ENCODE results near the gene MVP. TPM values are rescaled to one million over a fixed set of nuclear protein-coding genes. Genes with fewer than 3 reads are reported as not detected.

MVP gene
- total RNA-seq, 1 experiment from 2014 or later: 75.1 TPM

DNA sequence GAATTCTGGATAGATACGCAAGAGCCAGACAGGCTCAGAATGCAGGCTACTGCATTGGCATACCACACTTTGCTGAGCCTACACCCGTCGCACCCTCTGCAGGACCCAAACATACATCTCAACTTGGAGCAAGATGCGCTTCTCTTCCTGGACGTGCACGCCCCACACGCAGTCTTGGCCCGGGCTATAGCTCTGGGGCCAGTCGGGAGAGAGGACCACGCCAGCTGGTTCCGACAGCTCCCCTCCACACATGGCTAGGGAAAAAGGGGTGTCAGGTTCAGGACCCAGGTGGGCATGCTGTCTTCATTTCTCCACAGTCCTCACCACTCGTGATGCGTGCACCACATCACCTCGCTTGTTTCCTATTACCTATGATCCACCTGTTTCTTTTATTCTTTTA, 57.9 kb downstream of the MVP start:
- ChIA-PET POLR2A (no interaction called here), CTCF (no interaction called here), RAD21 (ENCODE audit: low non-redundant PET in 1 of 2, low total read pairs in 2 of 2, uncharacterized antibody in 2 of 2, unreplicated experiment in 2 of 2) (interaction anchor here in 1 of 2 experiments (0.7 kb wide), 1 partner anchor 21 kb away, joined by 3 read pairs; the partner anchor contains the start of gene SEZ6L2)
- Histone ChIP-seq H3K4me1 (ENCODE audit: control insufficient read depth in 1 of 2, insufficient read depth in 2 of 2, low read length in 2 of 2) (0 out of 4 replicates have a peak, but pooled peaks cover 0 to 4% of the 10 kb centered on the region in 2 experiments), H3K9me2 (ENCODE audit: insufficient read depth) (no peaks in the 10 kb centered on the region), H3K9me3 (ENCODE audit: control insufficient read depth in 1 of 2, insufficient read depth in 1 of 2, low read depth in 1 of 2, low read length in 2 of 2) (no peaks in the 10 kb centered on the region), H3K79me2 (ENCODE audit: insufficient read depth, low read length) (no peaks in the 10 kb centered on the region), H3K36me3 (ENCODE audit: control insufficient read depth in 1 of 2, insufficient read depth in 2 of 2, low read length in 2 of 2) (no peaks in the 10 kb centered on the region), H3K9ac (ENCODE audit: low read length) (no peak overlapping the region), H3K27ac (ENCODE audit: low read depth, low read length) (no peak overlapping the region), H2AFZ (ENCODE audit: low read depth, low read length, poor library complexity, severe bottlenecking) (no peak overlapping the region), H3K27me3 (ENCODE audit: insufficient read depth, low read length) (no peaks in the 10 kb centered on the region), H4K20me1 (ENCODE audit: insufficient read depth) (no peaks in the 10 kb centered on the region), H3K4me2 (ENCODE audit: low read length) (no peak overlapping the region), H3K4me3 (replicated peaks in 1 of 2; ENCODE audit: low read depth in 1 of 2, low read length in 2 of 2) (no peak overlapping the region)
- TF ChIP-seq, protein P1, sequence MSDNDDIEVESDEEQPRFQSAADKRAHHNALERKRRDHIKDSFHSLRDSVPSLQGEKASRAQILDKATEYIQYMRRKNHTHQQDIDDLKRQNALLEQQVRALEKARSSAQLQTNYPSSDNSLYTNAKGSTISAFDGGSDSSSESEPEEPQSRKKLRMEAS (IDR thresholded peaks at IDR 0.05): no peak
- TF ChIP-seq ZNF274 (IDR thresholded peaks at IDR 0.05; ENCODE audit: low read depth, low read length) (no peak), EGR1 (IDR thresholded peaks at IDR 0.05; ENCODE audit: low read depth) (no peak), SIN3A (IDR thresholded peaks at IDR 0.05; ENCODE audit: low read depth) (no peak), EZH2 (IDR thresholded peaks at IDR 0.05) (no peak), CBX3 (IDR thresholded peaks at IDR 0.05; ENCODE audit: low read depth) (no peak), ZFX (IDR thresholded peaks at IDR 0.05) (no peak), TCF7L2 (IDR thresholded peaks at IDR 0.05; ENCODE audit: borderline replicate concordance, extremely low read depth, insufficient read depth, insufficient read length) (no peak), EZH2phosphoT487 (IDR thresholded peaks at IDR 0.05; ENCODE audit: borderline replicate concordance) (no peak)
- TF ChIP-seq, protein P2, sequence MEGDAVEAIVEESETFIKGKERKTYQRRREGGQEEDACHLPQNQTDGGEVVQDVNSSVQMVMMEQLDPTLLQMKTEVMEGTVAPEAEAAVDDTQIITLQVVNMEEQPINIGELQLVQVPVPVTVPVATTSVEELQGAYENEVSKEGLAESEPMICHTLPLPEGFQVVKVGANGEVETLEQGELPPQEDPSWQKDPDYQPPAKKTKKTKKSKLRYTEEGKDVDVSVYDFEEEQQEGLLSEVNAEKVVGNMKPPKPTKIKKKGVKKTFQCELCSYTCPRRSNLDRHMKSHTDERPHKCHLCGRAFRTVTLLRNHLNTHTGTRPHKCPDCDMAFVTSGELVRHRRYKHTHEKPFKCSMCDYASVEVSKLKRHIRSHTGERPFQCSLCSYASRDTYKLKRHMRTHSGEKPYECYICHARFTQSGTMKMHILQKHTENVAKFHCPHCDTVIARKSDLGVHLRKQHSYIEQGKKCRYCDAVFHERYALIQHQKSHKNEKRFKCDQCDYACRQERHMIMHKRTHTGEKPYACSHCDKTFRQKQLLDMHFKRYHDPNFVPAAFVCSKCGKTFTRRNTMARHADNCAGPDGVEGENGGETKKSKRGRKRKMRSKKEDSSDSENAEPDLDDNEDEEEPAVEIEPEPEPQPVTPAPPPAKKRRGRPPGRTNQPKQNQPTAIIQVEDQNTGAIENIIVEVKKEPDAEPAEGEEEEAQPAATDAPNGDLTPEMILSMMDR (IDR thresholded peaks at IDR 0.05 in 2 of 3, conservative IDR thresholded peaks at IDR 0.05 in 1 of 3; ENCODE audit: borderline replicate concordance in 1 of 3, insufficient read depth in 1 of 3, low read depth in 2 of 3, low read length in 2 of 3): no peak
- TF ChIP-seq, protein P3, sequence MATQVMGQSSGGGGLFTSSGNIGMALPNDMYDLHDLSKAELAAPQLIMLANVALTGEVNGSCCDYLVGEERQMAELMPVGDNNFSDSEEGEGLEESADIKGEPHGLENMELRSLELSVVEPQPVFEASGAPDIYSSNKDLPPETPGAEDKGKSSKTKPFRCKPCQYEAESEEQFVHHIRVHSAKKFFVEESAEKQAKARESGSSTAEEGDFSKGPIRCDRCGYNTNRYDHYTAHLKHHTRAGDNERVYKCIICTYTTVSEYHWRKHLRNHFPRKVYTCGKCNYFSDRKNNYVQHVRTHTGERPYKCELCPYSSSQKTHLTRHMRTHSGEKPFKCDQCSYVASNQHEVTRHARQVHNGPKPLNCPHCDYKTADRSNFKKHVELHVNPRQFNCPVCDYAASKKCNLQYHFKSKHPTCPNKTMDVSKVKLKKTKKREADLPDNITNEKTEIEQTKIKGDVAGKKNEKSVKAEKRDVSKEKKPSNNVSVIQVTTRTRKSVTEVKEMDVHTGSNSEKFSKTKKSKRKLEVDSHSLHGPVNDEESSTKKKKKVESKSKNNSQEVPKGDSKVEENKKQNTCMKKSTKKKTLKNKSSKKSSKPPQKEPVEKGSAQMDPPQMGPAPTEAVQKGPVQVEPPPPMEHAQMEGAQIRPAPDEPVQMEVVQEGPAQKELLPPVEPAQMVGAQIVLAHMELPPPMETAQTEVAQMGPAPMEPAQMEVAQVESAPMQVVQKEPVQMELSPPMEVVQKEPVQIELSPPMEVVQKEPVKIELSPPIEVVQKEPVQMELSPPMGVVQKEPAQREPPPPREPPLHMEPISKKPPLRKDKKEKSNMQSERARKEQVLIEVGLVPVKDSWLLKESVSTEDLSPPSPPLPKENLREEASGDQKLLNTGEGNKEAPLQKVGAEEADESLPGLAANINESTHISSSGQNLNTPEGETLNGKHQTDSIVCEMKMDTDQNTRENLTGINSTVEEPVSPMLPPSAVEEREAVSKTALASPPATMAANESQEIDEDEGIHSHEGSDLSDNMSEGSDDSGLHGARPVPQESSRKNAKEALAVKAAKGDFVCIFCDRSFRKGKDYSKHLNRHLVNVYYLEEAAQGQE (IDR thresholded peaks at IDR 0.05; ENCODE audit: low read depth): no peak
- no peak for ATAC-seq
- BruUV-seq (replicated peaks): no TSS peak
- intact Hi-C loops (cut with micrococcal nuclease): no loop called here
- no peak for DNase-seq (ENCODE audit: low read depth, low spot score)

Measured in HCT116 (cell line).